GM19240 (cell line): ENCODE results near the gene PLA2G15.
A peak's percentile ranks its signal among the peaks of the same experiment; 100 is the strongest.

Experiments used
- DNase-seq: peaks from one replicate; pipeline ENCODE4 v3.0.0; 2011; ENCODE audit warnings: low spot score; ENCODE audit not compliant: insufficient read length

Gene PLA2G15

GRCh38 chr16:68252383-68252782 is 7.2 kb downstream of the PLA2G15 start:
- no peak for DNase-seq

- DNase-seq: no peak
Observed at GRCh38 chr16:68253721-68254120, 8.5 kb downstream of the PLA2G15 start.

DNA sequence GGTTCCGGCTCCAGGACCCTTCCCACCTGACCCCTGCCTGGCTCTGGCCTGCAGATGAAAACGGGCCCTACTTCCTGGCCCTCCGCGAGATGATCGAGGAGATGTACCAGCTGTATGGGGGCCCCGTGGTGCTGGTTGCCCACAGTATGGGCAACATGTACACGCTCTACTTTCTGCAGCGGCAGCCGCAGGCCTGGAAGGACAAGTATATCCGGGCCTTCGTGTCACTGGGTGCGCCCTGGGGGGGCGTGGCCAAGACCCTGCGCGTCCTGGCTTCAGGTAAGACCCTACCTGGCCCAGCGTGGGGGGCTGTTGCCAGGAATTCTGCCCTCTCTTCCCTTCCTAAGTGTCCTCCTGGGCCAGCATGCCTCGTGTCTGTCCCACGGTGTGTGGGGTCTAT is 10.5 kb downstream of the PLA2G15 start:
- DNase-seq: no peak

DNA sequence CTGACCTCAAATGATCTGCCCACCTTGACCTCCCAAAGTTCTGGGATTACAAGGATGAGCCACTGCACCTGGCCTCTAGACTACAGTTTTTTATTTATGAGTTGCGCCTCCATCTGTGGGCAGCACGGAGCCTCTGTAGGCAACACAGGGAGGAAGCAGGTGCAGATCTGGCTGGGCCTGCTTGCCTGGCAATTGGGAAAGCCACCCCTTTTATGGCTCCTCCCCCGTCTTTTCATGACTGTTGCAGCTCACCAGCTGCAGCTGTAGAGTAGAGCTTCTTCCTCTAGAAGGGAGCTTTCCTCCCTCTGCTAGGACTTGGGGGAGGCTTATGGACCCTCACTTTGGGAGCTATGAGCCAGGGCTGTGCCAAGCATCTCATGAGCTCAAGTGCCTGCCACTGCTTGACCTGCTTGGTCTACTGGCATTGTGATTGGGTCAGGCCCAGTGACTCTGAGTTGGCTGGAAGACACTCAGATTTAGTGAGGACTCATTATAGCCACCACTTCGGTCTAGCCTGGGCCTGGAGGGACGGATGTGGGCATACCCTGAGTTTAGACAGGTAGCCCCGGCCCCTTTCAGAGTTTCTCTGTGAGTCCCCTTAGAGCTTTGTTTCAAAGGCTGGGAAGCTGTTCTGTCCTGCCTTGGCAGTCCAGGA is 12.2 kb downstream of the PLA2G15 start:
- DNase-seq: peak; percentile 72

GRCh38 chr16:68257906-68258800 is 13.0 kb downstream of the PLA2G15 start:
- DNase-seq: no peak

DNA sequence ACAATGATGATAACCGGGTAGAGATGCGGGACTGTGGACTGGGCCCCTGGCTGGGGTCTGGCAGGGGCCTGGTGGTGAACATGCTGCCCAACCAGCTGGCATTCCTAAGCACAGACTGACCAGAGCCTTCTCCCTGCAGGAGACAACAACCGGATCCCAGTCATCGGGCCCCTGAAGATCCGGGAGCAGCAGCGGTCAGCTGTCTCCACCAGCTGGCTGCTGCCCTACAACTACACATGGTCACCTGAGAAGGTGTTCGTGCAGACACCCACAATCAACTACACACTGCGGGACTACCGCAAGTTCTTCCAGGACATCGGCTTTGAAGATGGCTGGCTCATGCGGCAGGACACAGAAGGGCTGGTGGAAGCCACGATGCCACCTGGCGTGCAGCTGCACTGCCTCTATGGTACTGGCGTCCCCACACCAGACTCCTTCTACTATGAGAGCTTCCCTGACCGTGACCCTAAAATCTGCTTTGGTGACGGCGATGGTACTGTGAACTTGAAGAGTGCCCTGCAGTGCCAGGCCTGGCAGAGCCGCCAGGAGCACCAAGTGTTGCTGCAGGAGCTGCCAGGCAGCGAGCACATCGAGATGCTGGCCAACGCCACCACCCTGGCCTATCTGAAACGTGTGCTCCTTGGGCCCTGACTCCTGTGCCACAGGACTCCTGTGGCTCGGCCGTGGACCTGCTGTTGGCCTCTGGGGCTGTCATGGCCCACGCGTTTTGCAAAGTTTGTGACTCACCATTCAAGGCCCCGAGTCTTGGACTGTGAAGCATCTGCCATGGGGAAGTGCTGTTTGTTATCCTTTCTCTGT is 14.0 kb downstream of the PLA2G15 start:
- DNase-seq: no peak

DNA sequence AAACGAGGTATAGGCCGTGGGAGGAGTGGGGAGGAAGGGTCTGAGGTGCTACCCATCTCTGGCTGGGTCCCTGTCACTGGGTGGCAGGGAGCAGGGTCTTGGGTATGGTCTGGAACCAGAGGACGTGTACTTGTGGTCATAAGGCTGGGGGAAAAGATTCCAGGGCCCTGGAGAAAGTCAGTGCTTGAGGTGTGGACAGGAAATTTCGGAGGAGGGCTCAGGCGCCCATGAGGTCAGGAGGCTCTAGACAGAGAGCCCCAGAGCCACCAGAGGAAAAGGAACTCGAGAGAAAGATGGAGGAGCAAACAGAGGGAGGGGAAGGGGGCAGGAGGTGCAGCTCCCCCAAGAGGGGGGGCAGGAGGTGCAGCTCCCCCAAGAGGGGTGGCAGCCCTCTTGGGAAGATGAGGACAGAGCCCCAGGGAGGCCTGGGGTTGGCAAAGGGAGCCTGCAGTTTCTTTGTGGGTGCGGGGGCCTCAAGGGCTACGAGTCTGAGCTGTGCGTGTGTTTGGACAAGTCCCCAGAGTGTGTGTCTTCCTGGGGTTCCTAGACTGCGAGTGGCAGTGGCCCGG is 18.5 kb downstream of the PLA2G15 start:
- no peak for DNase-seq

DNA sequence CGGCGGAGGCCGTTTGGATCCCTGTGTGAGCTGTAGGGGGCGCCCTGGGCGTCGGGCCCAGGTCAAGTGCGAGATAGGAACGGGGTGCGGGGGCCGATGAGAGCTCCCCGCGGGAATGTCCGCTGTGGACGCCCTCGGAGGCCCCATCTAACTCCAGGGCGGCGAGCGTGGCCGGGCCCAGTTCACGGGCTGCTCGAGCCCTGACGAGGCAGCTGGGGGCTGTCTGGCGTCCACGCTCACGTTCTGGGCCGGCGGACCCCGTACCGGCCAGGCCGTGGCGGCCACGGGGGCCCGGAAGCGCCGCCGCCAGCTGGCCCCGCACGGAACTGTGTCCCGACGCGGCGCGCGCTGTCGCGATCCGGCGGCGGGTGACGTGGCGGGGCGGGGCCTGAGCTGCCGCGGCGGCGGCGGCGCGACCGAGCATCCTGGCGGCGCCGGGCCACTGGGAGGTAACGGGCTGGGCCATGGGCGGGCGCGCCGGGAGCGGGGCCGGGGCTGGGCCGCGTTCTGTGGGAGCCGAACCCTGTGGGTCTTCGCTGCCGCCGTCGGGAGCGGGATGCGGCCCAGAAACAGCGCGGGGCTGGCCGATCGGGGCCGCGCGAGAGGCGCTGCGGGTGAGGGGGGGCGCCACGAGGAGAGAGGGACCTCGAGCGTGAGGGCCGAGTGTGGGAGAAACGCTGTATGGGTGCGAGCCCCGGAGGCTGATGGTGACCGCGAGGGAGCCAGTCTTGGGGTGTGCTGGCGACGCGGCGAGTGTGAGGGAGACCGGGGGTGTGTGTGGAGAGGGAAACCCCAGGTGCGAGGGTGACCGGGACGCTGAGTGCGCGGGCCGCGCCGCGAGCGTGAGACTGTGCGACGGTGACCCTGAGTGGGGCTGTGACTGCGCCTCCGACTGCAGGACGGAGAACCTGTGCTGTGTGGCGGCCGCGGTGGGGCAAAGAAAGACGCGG is 19.2 kb downstream of the PLA2G15 start, which contains the start of gene SLC7A6:
Gene SLC7A6 (plus strand): TSS at position 399 of the 950 bp plus-strand sequence. CDS start 10,201 bp downstream, outside the sequence.
- peak; percentile 87 for DNase-seq

DNA sequence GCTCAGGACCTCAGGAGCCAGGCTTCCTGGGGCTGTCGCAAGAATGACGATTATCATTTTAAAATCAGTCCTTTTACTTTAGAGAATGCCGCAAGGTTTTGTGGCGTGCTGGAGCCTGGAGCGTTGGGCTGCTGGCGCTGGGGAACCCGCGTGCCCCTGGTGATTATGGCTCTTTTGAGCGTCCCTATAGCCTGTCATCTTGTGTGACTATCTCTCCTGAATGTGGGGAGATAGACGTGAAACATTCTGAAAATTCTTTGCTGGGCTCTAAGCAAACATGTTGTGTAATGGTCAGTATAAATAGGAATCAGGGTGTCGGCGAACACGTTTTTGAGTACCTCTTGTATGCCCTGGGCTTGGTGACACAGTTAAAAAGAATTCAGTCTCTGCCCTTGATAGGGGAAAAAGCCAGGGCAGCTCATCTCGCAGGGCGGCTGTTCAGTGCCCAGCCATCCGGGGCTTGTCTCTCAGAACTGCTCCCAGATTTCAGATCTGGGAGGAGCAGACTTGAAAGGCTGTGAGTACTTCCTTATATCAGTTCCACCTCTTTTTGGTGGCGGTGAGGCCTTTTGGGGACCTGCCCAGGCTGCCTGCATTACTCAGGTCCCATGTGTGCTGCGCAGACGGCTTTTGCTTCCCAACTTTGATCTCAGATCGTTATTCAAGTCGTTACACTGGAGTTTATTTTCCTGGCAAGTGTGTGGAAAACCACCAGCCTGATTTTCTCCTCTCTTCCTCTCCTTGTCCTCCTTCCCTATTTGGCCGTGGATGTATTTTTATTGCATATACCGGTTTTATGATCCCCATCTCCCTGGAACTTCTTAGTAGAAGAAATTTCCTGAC is 20.1 kb downstream of the PLA2G15 start:
- no peak for DNase-seq

DNA sequence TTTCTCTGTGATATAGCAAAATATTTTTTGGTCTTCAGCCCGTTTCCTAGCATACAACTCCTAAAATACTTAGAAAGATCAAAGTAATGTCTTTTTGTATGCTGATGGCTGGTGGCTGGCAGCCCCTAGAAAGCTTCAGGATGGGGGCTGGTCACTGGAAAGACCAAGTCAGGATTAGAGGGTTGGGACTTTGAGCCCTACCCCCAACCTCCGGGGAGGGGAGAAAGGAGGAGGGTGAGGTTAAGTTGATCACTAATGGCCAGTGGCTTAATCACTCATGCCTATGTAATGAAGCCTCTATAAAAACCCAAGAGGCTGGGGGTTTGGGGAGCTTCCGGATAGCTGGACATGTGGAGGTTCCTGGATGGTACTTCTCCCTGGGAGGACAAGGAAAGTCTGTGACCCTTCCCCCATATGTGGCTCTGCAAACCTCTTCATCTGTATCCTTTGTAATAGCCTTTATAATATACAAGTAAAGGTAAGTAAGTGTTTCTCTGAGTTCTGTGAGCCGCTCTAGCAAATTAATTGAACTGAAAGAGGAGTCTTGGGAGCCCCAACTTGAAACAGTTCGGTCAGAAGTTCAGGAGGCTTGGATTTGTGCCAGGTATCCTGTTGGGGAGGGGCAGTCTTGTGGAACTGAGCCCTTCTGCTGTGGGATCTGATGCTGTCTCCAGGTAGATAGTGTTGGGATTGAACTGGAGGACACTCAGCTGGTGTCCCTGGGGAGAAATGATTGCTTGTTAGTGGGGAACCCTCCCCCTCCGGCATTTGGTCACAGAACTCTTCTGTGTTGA is 22.6 kb downstream of the PLA2G15 start:
- no peak for DNase-seq

- DNase-seq: no peak
Observed at GRCh38 chr16:68269793-68270192, 24.6 kb downstream of the PLA2G15 start.

DNA sequence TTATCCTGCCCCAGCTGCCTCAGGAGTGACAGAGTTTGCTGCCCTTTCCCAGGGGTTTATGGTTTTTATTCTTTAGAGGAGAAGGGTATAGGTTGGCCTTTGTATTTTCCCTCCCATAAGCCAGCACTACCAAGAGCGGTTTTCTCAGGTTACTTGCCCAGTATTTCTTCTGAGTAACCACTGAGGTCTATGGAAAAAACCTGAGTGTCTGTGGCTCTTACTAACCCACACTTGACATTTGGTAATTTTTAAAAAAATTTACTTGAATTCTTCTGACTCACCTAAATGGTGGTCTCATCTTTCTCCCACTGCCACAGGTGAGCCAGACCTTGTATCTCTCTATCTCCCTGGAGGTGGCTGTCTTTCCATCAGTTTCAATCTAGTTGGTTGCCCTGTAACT is 25.2 kb downstream of the PLA2G15 start:
- no peak for DNase-seq

DNA sequence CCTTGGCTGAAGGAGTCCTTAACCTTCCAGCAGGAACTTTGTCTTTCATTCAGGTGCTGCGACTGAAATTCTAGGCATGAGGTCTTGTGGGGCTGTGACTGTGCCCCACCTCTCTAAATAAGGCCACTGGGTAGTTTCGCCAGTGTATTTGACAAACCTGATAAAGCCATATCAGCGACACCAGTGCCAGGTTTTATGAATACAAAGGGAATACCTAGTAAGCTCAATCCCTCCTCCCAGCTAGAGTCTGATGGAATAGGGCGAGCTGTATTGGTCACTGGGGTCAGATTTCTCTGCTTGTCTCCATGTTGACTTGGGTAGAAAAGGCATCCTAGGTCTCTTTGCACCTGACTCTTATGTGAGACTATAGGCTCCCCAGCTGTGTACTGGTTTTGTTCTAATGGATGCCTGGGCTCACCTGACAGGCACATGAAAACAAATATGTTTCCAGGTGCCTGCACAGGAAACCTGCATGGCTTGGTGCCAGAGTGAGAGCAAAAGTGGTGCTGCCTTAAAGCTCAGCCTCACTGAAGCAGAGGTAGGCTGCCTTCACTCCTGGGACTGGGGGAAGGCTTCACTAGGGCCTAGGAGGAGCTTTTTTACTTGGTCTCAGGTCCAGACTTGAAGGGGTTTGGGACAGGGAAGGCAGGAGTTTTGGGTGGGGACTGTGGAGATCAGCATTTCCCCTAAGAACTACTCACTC is 27.5 kb downstream of the PLA2G15 start:
- no peak for DNase-seq

GRCh38 chr16:68273459-68273858 is 28.3 kb downstream of the PLA2G15 start:
- DNase-seq: no peak

GRCh38 chr16:68273896-68274295 is 28.7 kb downstream of the PLA2G15 start:
- no peak for DNase-seq

DNA sequence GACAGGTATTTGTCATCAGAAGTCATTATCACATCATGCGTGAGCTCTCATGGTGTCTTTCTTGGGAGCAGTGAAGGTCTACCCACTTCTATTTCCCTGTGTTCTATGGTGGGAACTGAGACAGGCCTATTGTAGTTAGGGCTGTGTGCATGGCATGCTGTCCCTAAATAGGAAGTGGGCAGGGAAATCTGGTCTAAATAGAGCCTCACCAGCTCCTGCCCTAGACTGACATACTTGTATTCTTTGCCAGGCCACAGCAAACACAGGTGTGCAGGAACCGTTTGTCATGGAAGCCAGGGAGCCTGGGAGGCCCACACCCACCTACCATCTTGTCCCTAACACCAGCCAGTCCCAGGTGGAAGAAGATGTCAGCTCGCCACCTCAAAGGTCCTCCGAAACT is 29.3 kb downstream of the PLA2G15 start:
- no peak for DNase-seq

DNA sequence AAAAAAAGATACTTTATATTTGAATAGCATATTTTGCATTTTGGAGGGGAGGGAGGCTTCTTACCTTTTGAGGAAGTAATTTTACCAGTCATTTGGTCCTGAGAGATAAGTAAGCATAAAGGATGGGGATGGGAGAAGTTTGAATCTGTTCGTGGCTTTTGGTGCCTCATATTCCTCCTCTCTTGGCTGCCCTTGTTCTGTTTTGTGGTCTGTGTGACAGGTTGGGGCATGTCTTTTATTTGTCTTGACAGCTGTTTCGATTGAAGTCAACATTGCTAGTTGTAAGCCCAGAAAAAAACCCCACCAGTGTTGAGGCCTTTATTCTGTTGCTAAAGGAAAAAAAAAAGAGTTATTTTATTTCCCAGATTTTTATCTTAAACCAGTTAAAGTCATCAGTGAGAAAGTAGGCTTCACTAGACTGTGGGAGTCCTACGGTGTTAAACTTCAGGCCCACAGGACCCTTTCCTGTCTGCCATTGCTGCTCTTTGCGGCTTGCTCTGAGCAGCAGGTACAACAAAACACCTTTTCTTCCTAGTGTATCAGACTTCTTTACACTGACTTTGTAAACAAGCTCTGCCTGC is 30.5 kb downstream of the PLA2G15 start:
- peak; percentile 61 for DNase-seq

GRCh38 chr16:68276223-68276622 is 31.1 kb downstream of the PLA2G15 start:
- DNase-seq: no peak
